CD14-positive monocyte (primary cell): Measurements from ENCODE around the gene KLHL12. TPM values are rescaled to one million over a fixed set of nuclear protein-coding genes. Genes with fewer than 3 reads are reported as not detected.

Experiments
- DNase-seq, 3 donors: peaks; one replicate each; pipeline ENCODE4 v3.0.0-alpha.2; 2011 to 2022
- H2AFZ ChIP-seq: 2 replicates; pipeline ENCODE4 v1.6.0; 2012; ENCODE audit warnings: mild to moderate bottlenecking, low read depth, low read length, inconsistent platforms; ENCODE audit not compliant: insufficient read depth, poor library complexity, severe bottlenecking
- H3K27ac ChIP-seq, 2 donors: 1 replicate in 1 of 2; 2 replicates in 1 of 2; pipeline ENCODE4 v1.5.1; 2012 to 2013; ENCODE audit warnings: low read length in 2 of 2, control low read depth in 1 of 2, inconsistent platforms in 1 of 2, low read depth in 1 of 2, mild to moderate bottlenecking in 1 of 2
- H3K27me3 ChIP-seq, 2 donors: one replicate each; pipeline versions ENCODE4 v1.6.0 to v1.6.1; 2011 to 2013; ENCODE audit warnings: low read length in 2 of 2; ENCODE audit not compliant: control insufficient read depth in 2 of 2, insufficient read depth in 2 of 2
- H3K36me3 ChIP-seq, 2 donors: replicated peaks in 1 of 2; 1 replicate in 1 of 2; 2 replicates in 1 of 2; pipeline versions ENCODE4 v1.5.1 to v1.6.1; 2012 to 2013; ENCODE audit warnings: low read length in 2 of 2, control low read depth in 1 of 2, inconsistent platforms in 1 of 2, mild to moderate bottlenecking in 1 of 2; ENCODE audit not compliant: insufficient read depth in 2 of 2, control insufficient read depth in 1 of 2
- H3K4me1 ChIP-seq, 2 donors: 1 replicate in 1 of 2; 2 replicates in 1 of 2; pipeline versions ENCODE4 v1.5.1 to v1.6.1; 2012 to 2013; ENCODE audit warnings: low read length in 2 of 2, control low read depth in 1 of 2, inconsistent platforms in 1 of 2, mild to moderate bottlenecking in 1 of 2, moderate library complexity in 1 of 2; ENCODE audit not compliant: insufficient read depth in 2 of 2, control insufficient read depth in 1 of 2
- H3K4me2 ChIP-seq: replicated peaks from 2 replicates; pipeline ENCODE3; 2012; ENCODE audit warnings: low read length, moderate library complexity, mild to moderate bottlenecking; ENCODE audit not compliant: poor library complexity, severe bottlenecking; ENCODE audit errors: extremely low read depth
- H3K4me3 ChIP-seq, 3 experiments: fragments of 200-600 bp in 1 of 3; sonication (generic) in 1 of 3; replicated peaks in 1 of 3; 1 replicate in 2 of 3; 2 replicates in 1 of 3; pipeline ENCODE4 v1.5.1; 2011 to 2013; ENCODE audit warnings: low read length in 3 of 3, mild to moderate bottlenecking in 3 of 3, control low read depth in 2 of 3, low read depth in 2 of 3, inconsistent platforms in 1 of 3, moderate library complexity in 1 of 3
- H3K79me2 ChIP-seq: 2 replicates; pipeline ENCODE4 v1.6.0; 2012; ENCODE audit warnings: mild to moderate bottlenecking, control low read depth, inconsistent platforms, low read length, moderate library complexity; ENCODE audit not compliant: insufficient read depth
- H3K9ac ChIP-seq: 2 replicates; pipeline ENCODE4 v1.6.0; 2017; ENCODE audit warnings: low read length, mild to moderate bottlenecking; ENCODE audit not compliant: insufficient read depth, poor library complexity, severe bottlenecking
- H3K9me3 ChIP-seq, 2 donors: replicated peaks in 1 of 2; 1 replicate in 1 of 2; 2 replicates in 1 of 2; pipeline versions ENCODE4 v1.5.1 to v1.6.1; 2012 to 2013; ENCODE audit warnings: low read length in 2 of 2, control low read depth in 1 of 2; ENCODE audit not compliant: control insufficient read depth in 1 of 2, insufficient read depth in 1 of 2
- H4K20me1 ChIP-seq: 2 replicates; pipeline ENCODE4 v1.6.0; 2012; ENCODE audit warnings: mild to moderate bottlenecking, low read length, control low read depth, moderate library complexity; ENCODE audit not compliant: insufficient read depth
- H3K27ac Mint-ChIP-seq, 7 donors: one replicate each; pipeline ENCODE4 v1.8.0; 2020; ENCODE audit warnings: mild to moderate bottlenecking in 7 of 7, mixed read lengths in 7 of 7, moderate library complexity in 6 of 7, inconsistent platforms in 2 of 7
- H3K27me3 Mint-ChIP-seq, 3 donors: one replicate each; pipeline ENCODE4 v1.8.0; 2021 to 2022; ENCODE audit warnings: low read depth in 3 of 3, mild to moderate bottlenecking in 3 of 3, mixed read lengths in 3 of 3, moderate library complexity in 3 of 3, inconsistent platforms in 1 of 3
- H3K36me3 Mint-ChIP-seq, 2 donors: one replicate each; pipeline ENCODE4 v1.8.0; 2020; ENCODE audit warnings: mixed read lengths in 2 of 2, inconsistent platforms in 1 of 2, mild to moderate bottlenecking in 1 of 2
- H3K4me1 Mint-ChIP-seq: one replicate; pipeline ENCODE4 v1.8.0; 2020; ENCODE audit warnings: mild to moderate bottlenecking, mixed read lengths
- H3K4me3 Mint-ChIP-seq, 2 donors: one replicate each; pipeline ENCODE4 v1.8.0; 2020; ENCODE audit warnings: mild to moderate bottlenecking in 2 of 2, mixed read lengths in 2 of 2, moderate library complexity in 1 of 2
- H3K9me3 Mint-ChIP-seq, 7 donors: one replicate each; pipeline ENCODE4 v1.8.0; 2020 to 2022; ENCODE audit warnings: mixed read lengths in 7 of 7, mild to moderate bottlenecking in 6 of 7, moderate library complexity in 6 of 7, inconsistent platforms in 2 of 7
- WGBS: methylation state at CpG from one replicate; pipeline ENCODE4 v1.1.5; 2013; ENCODE audit warnings: missing lambda C conversion rate; ENCODE audit not compliant: insufficient coverage; 5-methylcytosine and 5-hydroxymethylcytosine counted together
- intact Hi-C, 2 donors: fragments of 100-400 bp; cut with micrococcal nuclease; formaldehyde crosslinking; loops; one replicate each; pipeline versions ENCODE4 v1.15.0 to v1.15.1; 2023
- polyA plus RNA-seq, 3 donors: library from polyadenylated mRNA; depleted of rRNA in 1 of 3; unstranded in 2 of 3; stranded (reverse) in 1 of 3; fragments of 300-500 nt in 2 of 3; fragments of >200 nt in 1 of 3; fragmentation: Illumina TruSeq in 2 of 3; gene quantifications; 1 replicate in 2 of 3; 2 replicates in 1 of 3; pipeline ENCODE4 v1.2.3, GENCODE V29; 2012 to 2021
- TF ChIP-seq, protein P1 (sequence below): fragments of 200-600 bp; IDR thresholded peaks from one replicate; pipeline ENCODE4 v1.8.0; 2022; ENCODE audit warnings: antibody characterized with exemption, mild to moderate bottlenecking

Gene KLHL12
- polyA plus RNA-seq, 3 donors = 20.7 to 36.7 (median 21.9) TPM

DNA sequence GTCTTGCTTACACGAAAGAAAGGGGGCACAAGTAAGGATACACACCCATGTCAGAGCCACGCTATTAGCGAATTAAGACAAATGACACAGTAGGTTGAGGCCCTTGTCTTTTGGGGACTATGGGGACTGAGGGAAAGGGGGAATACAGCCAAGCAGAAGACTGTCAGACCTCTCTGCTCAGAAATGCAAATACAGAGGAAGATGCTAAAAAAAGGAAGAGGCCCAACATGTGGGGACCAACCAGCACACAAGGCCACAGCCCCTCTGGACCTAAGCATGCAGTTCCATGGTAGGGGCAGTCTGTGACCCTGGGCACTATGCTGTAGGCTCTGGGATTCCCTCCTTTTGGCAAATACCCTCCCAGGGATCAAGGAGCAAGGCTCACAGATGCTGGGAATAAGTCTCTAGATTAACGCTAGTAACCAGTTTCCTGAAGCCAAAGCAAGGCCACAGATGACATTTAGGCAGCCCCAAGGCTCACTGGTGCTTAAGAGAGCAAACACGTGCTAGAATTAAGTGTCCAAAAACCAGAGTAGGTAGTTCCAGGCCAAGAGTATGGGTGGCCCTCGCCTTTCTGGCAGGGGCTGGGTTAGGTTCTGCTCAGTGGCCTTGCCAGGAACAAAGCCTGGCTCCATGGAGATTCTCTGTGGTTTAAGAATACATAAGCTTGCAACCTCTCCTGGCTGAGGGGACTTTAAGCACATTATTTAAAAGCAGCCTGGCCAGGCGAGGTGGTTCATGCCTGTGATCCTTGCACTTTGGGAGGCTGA lies 76.3 kb downstream of the KLHL12 start:
- no peak for DNase-seq
- no peaks in the 10 kb centered on the region for H4K20me1 ChIP-seq
- no peak overlapping the region for H2AFZ ChIP-seq
- no peaks in the 10 kb centered on the region for H3K9me3 Mint-ChIP-seq
- no peak overlapping the region for H3K9ac ChIP-seq
- H3K27ac ChIP-seq = no peak overlapping the region
- no peaks in the 10 kb centered on the region for H3K36me3 Mint-ChIP-seq
- no peak overlapping the region for H3K4me3 ChIP-seq
- peaks cover 0 to 2% (median 0%) of the 10 kb centered on the region in 3 donors for H3K27me3 Mint-ChIP-seq
- TF ChIP-seq, protein P1, sequence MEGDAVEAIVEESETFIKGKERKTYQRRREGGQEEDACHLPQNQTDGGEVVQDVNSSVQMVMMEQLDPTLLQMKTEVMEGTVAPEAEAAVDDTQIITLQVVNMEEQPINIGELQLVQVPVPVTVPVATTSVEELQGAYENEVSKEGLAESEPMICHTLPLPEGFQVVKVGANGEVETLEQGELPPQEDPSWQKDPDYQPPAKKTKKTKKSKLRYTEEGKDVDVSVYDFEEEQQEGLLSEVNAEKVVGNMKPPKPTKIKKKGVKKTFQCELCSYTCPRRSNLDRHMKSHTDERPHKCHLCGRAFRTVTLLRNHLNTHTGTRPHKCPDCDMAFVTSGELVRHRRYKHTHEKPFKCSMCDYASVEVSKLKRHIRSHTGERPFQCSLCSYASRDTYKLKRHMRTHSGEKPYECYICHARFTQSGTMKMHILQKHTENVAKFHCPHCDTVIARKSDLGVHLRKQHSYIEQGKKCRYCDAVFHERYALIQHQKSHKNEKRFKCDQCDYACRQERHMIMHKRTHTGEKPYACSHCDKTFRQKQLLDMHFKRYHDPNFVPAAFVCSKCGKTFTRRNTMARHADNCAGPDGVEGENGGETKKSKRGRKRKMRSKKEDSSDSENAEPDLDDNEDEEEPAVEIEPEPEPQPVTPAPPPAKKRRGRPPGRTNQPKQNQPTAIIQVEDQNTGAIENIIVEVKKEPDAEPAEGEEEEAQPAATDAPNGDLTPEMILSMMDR = no peak
- H3K4me1 Mint-ChIP-seq = peaks cover 13% of the 10 kb centered on the region
- H3K27me3 ChIP-seq = no peaks in the 10 kb centered on the region
- peaks cover 4 to 5% of the 10 kb centered on the region in 2 donors for H3K4me1 ChIP-seq
- no peaks in the 10 kb centered on the region for H3K9me3 ChIP-seq
- 94% methylated on average over 5 of the region's 7 CpGs for WGBS
- H3K79me2 ChIP-seq = no peaks in the 10 kb centered on the region
- H3K36me3 ChIP-seq = no peaks in the 10 kb centered on the region
- intact Hi-C loops = no loop called here
- no peak overlapping the region for H3K4me3 Mint-ChIP-seq
- no peak overlapping the region for H3K4me2 ChIP-seq
- H3K27ac Mint-ChIP-seq = no peak overlapping the region

DNA sequence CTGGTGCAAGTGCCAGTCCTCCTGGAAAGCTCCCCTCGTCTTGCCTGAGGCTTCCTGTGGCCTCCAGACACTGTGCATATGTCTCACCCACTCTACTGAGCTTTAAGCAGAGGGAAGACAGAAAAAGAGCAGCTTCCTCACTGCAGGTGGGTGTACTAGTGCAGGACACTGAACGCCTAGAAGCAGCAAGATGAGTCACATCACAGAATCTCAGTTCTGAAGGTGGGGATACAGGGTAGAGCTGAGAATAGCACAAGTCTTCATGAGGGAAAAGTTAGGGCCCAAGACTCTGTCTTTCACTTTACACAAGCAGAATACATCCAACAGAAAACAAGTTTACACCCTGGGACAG lies 78.9 kb downstream of the KLHL12 start:
- H3K4me1 ChIP-seq = no peaks in the 10 kb centered on the region
- TF ChIP-seq, protein P1 = no peak
- no peaks in the 10 kb centered on the region for H3K9me3 Mint-ChIP-seq
- intact Hi-C loops = no loop called here
- H3K9ac ChIP-seq = no peak overlapping the region
- no peak overlapping the region for H2AFZ ChIP-seq
- no peaks in the 10 kb centered on the region for H3K79me2 ChIP-seq
- no peak overlapping the region for H3K4me2 ChIP-seq
- no peaks in the 10 kb centered on the region for H3K36me3 ChIP-seq
- no peaks in the 10 kb centered on the region for H3K27me3 ChIP-seq
- H4K20me1 ChIP-seq = no peaks in the 10 kb centered on the region
- H3K27me3 Mint-ChIP-seq = no peaks in the 10 kb centered on the region
- WGBS = no CpG with 5 or more reads among the region's 2 CpGs
- H3K27ac Mint-ChIP-seq = no peak overlapping the region
- H3K36me3 Mint-ChIP-seq = no peaks in the 10 kb centered on the region
- H3K27ac ChIP-seq = no peak overlapping the region
- H3K4me3 ChIP-seq = no peak overlapping the region
- no peak overlapping the region for H3K4me3 Mint-ChIP-seq
- no peak for DNase-seq
- H3K9me3 ChIP-seq = no peaks in the 10 kb centered on the region
- peaks cover 9% of the 10 kb centered on the region for H3K4me1 Mint-ChIP-seq
